Natural killer cell (primary cell): ENCODE results near the gene DNAH12. TPM values are rescaled to one million over a fixed set of nuclear protein-coding genes. Genes with fewer than 3 reads are reported as not detected.

Experiments used
- ATAC-seq, 3 donors: fragments of 150-1000 bp in 2 of 3; fragments of 200-7000 bp in 1 of 3; cut with Tn5 transposase; 1 replicate in 1 of 3; 2 replicates in 2 of 3; pipeline ENCODE4 v1.10.0; 2021; ENCODE audit warnings: mild to moderate bottlenecking in 2 of 3, moderate library complexity in 2 of 3
- DNase-seq, 2 donors: peaks; one replicate each; pipeline versions ENCODE4 v3.0.0 to v3.0.0-alpha.2; 2013 to 2021; ENCODE audit warnings: mixed read lengths in 1 of 2
- H3K27ac ChIP-seq: one replicate; pipeline ENCODE4 v1.5.1; 2013; ENCODE audit warnings: mild to moderate bottlenecking, low read length
- H3K27me3 ChIP-seq: one replicate; pipeline ENCODE4 v1.6.1; 2013; ENCODE audit warnings: low read length; ENCODE audit not compliant: control insufficient read depth, insufficient read depth
- H3K36me3 ChIP-seq: one replicate; pipeline ENCODE4 v1.6.1; 2013; ENCODE audit warnings: low read length; ENCODE audit not compliant: control insufficient read depth, insufficient read depth
- H3K4me1 ChIP-seq: one replicate; pipeline ENCODE4 v1.6.1; 2013; ENCODE audit warnings: low read length; ENCODE audit not compliant: control insufficient read depth, insufficient read depth
- H3K4me3 ChIP-seq: one replicate; pipeline ENCODE4 v1.5.1; 2013; ENCODE audit warnings: low read length
- H3K9me3 ChIP-seq: one replicate; pipeline ENCODE4 v1.6.1; 2013; ENCODE audit warnings: low read length; ENCODE audit not compliant: control insufficient read depth, insufficient read depth
- H3K27ac Mint-ChIP-seq, 2 donors: one replicate each; pipeline ENCODE4 v1.8.0; 2022; ENCODE audit warnings: mild to moderate bottlenecking in 2 of 2, mixed read lengths in 2 of 2, moderate library complexity in 1 of 2
- H3K27me3 Mint-ChIP-seq, 2 donors: one replicate each; pipeline ENCODE4 v1.8.0; 2022; ENCODE audit warnings: low read depth in 2 of 2, mixed read lengths in 2 of 2
- H3K36me3 Mint-ChIP-seq: one replicate; pipeline ENCODE4 v1.8.0; 2022; ENCODE audit warnings: mixed read lengths
- H3K4me1 Mint-ChIP-seq, 2 donors: one replicate each; pipeline ENCODE4 v1.8.0; 2022; ENCODE audit warnings: mixed read lengths in 2 of 2
- H3K4me3 Mint-ChIP-seq: one replicate; pipeline ENCODE4 v1.8.0; 2022; ENCODE audit warnings: mild to moderate bottlenecking, moderate library complexity, mixed read lengths
- H3K9me3 Mint-ChIP-seq, 2 donors: one replicate each; pipeline ENCODE4 v1.8.0; 2022; ENCODE audit warnings: mixed read lengths in 2 of 2
- WGBS: methylation state at CpG from one replicate; pipeline ENCODE4 v1.1.7; 2013; ENCODE audit warnings: missing lambda C conversion rate; ENCODE audit not compliant: insufficient coverage; 5-methylcytosine and 5-hydroxymethylcytosine counted together
- intact Hi-C: fragments of 100-400 bp; cut with micrococcal nuclease; formaldehyde crosslinking; loops from one replicate; pipeline ENCODE4 v1.14.2; 2022
- total RNA-seq, 4 donors: library from RNA; stranded (reverse); fragments of 120-200 nt in 1 of 4; gene quantifications; one replicate each; pipeline versions ENCODE4 v1.2.3 to v1.2.4, GENCODE V29; 2013 to 2022
- TF ChIP-seq, protein P1 (sequence below): fragments of 200-600 bp; IDR thresholded peaks from one replicate; pipeline ENCODE4 v1.8.0; 2022; ENCODE audit warnings: antibody characterized with exemption

DNAH12 gene
- under 1 TPM; 0.11 to 0.30 (median 0.21) TPM for total RNA-seq
- 0.99 TPM for total RNA-seq (2013)

- WGBS: 10% methylated on average over 17 of the region's 20 CpGs
- no peak for ATAC-seq
Measured at GRCh38 chr3:57544181-57545125, at the start of gene DNAH12. DNAH12 (minus strand) TSS chr3:57544344; CDS start chr3:57542870, 1,474 bp downstream.

GRCh38 chr3:57592306-57592705, 48.2 kb upstream of the DNAH12 start:
- Mint-ChIP-seq H3K9me3 (no peaks in the 10 kb centered on the region), H3K4me1 (peaks cover 41 to 50% of the 10 kb centered on the region in 2 donors), H3K36me3 (no peaks in the 10 kb centered on the region), H3K27ac (peak overlapping the region; percentile 50 to 60), H3K27me3 (no peaks in the 10 kb centered on the region), H3K4me3 (no peak overlapping the region)
- TF ChIP-seq, protein P1, sequence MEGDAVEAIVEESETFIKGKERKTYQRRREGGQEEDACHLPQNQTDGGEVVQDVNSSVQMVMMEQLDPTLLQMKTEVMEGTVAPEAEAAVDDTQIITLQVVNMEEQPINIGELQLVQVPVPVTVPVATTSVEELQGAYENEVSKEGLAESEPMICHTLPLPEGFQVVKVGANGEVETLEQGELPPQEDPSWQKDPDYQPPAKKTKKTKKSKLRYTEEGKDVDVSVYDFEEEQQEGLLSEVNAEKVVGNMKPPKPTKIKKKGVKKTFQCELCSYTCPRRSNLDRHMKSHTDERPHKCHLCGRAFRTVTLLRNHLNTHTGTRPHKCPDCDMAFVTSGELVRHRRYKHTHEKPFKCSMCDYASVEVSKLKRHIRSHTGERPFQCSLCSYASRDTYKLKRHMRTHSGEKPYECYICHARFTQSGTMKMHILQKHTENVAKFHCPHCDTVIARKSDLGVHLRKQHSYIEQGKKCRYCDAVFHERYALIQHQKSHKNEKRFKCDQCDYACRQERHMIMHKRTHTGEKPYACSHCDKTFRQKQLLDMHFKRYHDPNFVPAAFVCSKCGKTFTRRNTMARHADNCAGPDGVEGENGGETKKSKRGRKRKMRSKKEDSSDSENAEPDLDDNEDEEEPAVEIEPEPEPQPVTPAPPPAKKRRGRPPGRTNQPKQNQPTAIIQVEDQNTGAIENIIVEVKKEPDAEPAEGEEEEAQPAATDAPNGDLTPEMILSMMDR: no peak
- Histone ChIP-seq H3K9me3 (no peaks in the 10 kb centered on the region), H3K27ac (no peak overlapping the region), H3K4me3 (no peak overlapping the region), H3K4me1 (peaks cover 13% of the 10 kb centered on the region), H3K36me3 (no peaks in the 10 kb centered on the region), H3K27me3 (no peaks in the 10 kb centered on the region)
- 77% methylated on average over 6 of the region's 6 CpGs for WGBS
- no peak for DNase-seq
- ATAC-seq: no peak
- intact Hi-C loops: no loop called here

More at GRCh38 chr3:57544181-57545125, at the start of gene DNAH12:
- no peak within 1 kb of the TSS for H3K27ac Mint-ChIP-seq
- no peak for DNase-seq
- TF ChIP-seq, protein P1: no peak
- H3K4me3 Mint-ChIP-seq: no peak within 1 kb of the TSS
- H3K9me3 ChIP-seq: no peaks in the 10 kb centered on the region
- no peaks in the 10 kb centered on the region for H3K36me3 ChIP-seq
- H3K4me1 Mint-ChIP-seq: no peaks in the 10 kb centered on the region
- no peaks in the 10 kb centered on the region for H3K9me3 Mint-ChIP-seq
- intact Hi-C loops: no loop called here
- no peaks in the 10 kb centered on the region for H3K36me3 Mint-ChIP-seq
- peaks cover 4% of the 10 kb centered on the region for H3K27me3 ChIP-seq
- no peak within 1 kb of the TSS for H3K27ac ChIP-seq
- no peak within 1 kb of the TSS for H3K4me3 ChIP-seq
- peaks cover 0 to 9% of the 10 kb centered on the region in 2 donors for H3K27me3 Mint-ChIP-seq
- peaks cover 5% of the 10 kb centered on the region for H3K4me1 ChIP-seq

DNA sequence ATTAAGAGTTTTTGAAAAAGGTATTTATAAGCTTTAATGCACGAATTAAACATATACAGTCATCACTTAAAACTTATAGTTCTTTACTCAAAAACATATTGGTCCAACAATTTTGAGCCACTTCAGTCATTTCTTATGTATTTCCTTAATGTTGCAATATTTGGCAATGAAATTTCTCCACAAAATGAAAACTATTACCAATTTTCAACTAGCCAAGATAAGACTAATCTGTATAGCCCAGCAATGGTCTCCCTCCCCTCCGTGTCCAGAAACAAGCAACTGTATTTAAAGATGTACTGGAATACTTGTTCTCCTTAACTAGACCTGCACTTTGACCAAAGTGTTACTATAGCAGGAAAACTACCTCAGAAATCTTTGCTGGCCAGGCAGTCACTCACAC, 43.8 kb upstream of the DNAH12 start:
- H3K27me3 ChIP-seq: no peaks in the 10 kb centered on the region
- no peaks in the 10 kb centered on the region for H3K36me3 Mint-ChIP-seq
- peaks cover 11% of the 10 kb centered on the region for H3K36me3 ChIP-seq
- no peak overlapping the region for H3K4me3 Mint-ChIP-seq
- TF ChIP-seq, protein P1: no peak
- no peaks in the 10 kb centered on the region for H3K27me3 Mint-ChIP-seq
- no peaks in the 10 kb centered on the region for H3K4me1 ChIP-seq
- H3K9me3 Mint-ChIP-seq: no peaks in the 10 kb centered on the region
- no peak overlapping the region for H3K27ac Mint-ChIP-seq
- no peak overlapping the region for H3K4me3 ChIP-seq
- no peaks in the 10 kb centered on the region for H3K9me3 ChIP-seq
- H3K4me1 Mint-ChIP-seq: peaks cover 25 to 28% of the 10 kb centered on the region in 2 donors
- DNase-seq: no peak
- no peak overlapping the region for H3K27ac ChIP-seq
- intact Hi-C loops: no loop called here
- ATAC-seq: no peak
- whole genome bisulfite sequencing: 92% methylated on average over 1 of the region's 2 CpGs
